Medulla oblongata (tissue), 1 donor: ENCODE data around the gene DBI.
"Not testable (repeated sequence)": the region's sequence is repeated elsewhere in the genome, so short reads cannot be mapped to it uniquely, and the experiment has no call there.

Experiments
- DNase-seq: peaks from one replicate; pipeline ENCODE4 v3.0.0-alpha.2; 2015; ENCODE audit errors: extremely low spot score

DBI gene

DNA sequence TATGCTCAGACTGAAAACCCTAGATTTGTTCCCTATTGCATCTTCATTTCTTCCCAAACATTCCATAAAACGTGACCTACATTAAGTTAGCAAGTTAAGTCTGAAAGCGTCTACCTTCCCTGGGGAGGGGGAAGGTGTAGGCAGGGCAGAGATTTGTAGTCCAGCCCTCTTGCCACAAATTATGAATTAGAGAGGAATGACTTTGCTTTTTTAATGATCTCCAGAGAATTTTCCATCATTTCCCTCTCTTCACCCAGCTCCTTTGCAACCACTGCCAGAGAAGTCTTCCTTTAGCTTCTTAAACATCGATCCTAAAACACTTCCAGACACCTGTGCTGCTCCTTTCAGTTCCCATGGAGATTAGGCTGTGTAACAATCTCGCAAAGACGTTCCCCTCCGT, 1.3 kb upstream of the DBI start:
- no peak for DNase-seq

DNA sequence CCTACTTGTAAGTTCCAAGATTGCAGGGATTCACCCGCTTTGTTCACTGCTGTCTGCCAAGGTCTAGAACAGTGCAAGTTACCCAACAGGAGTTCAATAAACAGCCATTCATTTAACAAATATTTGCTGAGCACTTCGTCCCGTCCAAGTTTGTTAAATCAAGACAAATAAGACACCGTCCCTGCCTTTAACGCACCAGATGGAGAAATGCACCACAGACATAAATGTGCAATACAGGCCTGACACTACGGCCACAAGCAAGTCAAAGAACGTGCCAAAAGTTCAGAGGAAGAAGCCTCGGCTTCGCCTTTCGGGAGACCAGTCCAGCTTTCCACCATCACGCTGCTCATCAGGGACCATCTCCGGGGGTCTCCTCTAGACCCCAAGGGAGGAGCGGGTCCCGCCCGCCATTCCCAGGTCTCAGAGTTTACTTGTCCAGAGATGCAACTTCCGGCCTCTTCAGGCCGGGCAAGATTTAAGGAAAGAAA, 572 bp upstream of the DBI start:
- peak; percentile 61 for DNase-seq

DNA sequence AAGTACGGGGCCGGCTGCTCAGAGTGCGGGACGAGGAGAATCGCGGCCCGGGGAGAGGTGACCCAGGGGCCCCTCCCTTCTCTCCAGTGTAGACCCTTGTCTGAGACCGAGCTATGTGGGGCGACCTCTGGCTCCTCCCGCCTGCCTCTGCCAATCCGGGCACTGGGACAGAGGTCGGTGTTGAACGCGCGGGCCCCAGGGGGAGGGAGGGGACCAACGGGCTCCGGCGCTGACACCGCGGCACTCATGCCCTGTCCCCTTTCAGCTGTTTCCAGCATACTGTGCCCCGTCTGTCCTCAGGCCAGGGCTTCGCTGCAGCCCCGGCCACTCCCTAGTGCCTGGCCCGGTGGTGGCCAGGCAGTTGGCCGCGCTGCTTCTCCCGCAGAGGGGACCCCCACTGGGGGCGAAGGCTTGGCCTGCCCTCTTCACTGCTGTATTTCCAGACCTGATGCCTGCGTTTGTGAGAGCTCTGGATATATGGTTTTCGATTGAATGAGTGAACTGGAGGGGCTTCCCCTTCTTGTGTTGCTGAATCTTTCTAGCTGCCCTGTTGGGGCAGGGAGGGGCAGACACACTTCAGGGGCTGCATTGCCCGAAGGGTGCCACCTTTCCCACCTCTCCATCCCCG, 809 bp downstream of the DBI start:
- DNase-seq: peak; percentile 76

DNA sequence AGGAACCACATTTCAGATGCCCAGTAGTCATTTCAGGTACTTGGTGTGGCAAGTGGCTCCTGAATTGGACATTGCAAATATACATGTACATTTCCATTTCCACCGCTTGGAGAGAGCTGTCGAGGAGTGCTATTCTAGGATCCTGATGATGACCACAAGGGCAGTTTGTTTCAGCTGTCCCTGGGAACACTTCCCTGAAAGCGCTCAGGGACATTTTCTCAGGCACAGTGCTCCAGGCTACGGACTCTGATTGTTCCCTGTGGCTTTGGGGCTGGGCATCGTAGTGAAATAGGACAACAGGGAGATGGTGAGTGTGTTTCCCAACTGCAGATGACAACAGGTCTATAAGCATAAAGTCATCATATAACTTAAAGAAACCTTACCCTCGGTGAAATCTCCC, 3.1 kb downstream of the DBI start:
- DNase-seq: peak; percentile 63

DNA sequence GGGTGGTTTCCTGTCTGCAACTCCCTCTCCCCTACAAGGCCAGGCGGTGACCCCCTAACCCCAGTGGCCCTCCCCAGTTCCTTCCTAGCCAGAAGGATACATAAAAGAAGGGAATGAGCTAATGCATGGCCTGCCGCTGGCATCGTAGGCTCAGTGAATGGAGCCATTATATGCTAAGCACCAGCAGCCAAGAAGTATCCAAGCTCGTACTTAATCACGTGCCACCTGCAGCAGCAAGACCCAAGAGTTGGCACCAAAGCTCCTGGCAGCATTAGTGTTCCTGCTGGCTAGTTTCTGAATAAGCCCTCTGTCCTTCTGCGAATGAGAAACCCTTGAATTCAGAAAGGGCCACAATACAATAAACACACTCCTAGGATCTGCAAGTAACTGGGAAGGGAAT, 4.3 kb downstream of the DBI start:
- peak; percentile 97 for DNase-seq

DNA sequence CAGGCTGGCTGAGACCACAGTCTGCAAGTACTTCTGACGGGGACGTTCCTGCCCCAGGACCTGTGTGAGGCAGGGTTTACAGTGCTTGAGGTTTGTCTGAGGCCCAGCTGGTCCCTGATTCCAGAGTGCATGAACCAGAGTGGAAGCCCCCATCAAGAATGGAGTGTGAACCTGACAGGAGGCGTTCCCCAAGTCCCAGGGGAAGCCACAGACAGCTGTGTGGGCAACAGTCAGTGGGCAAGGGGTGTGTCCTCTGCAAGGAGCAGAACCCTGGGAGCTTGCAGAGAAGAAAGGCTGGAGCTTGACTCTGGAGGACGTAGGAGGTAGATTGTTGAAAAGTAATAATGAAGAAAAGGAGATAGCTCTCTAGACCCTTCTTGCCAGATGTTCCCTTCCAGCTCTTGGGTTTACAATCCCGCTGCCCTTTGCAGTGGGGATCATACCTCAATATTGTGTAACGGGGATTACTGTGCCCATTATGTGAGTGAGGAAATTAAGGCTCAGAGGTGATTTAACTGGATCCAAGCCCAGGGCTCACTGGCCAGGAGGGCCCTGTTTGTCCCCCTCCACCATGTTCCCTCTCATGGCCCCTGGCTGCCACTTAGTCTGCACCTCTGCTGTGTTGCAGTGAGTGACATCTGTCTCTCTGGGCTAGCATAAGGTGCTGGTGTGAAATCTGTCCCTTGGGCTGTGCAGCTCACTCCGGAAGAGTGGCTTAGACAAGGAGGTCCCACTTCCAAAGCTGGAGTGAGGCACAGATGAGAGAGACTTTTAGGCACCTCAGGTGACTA, 6.2 kb downstream of the DBI start:
- DNase-seq: no peak

DNA sequence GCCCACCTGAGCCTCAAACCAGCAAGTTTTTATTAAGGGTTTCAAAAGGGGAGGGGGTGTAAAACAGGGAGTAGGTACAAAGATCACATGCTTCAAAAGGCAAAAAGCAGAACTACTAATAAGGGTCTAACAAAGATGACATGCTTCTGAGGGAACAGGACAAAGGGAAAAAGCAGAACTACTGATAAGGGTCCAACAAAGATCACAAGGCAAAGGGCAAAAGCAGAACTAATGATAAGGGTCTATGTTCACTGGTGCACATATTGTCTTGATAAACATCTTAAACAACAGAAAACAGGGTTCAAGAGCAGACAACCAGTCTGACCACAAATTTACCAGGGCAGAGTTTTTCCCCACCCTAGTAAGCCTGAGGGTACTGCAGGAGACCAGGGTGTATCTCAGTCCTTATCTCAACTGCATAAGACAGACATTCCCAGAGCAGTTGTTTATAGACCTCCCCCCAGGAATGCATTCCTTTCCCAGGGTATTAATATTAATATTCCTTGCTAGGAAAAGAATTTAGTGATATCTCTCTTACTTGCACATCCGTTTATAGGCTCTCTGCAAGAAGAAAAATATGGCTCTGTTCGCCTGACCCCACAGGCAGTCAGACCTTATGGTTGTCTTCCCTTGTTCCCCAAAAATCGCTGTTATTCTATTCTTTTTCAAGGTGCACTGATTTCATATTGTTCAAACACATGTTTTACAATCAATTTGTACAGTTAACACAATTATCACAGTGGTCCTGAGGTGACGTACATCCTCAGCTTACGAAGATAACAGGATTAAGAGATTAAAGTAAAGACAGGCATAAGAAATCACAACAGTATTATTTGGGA, 7.3 kb downstream of the DBI start:
- not testable (repeated sequence) for DNase-seq

DNA sequence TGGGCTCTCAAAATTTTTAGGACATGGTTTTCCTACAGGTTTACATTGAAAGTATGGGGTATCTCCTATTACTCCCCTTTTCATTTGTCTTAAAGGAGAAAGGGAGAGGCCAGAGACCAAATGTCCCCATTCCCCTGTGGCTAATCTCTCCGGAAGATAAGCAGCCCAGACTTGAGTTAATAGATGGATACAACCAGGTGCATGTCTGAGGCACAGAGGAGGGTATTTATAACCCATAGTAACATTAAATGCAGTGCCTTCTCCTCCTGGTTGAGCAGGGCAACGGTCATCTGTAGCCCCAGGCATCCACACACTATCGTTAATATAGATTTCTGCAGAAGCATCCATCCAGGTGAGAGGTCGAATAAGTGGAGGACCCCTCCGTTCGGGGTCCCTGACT, 9.6 kb downstream of the DBI start:
- DNase-seq: not testable (repeated sequence)

DNA sequence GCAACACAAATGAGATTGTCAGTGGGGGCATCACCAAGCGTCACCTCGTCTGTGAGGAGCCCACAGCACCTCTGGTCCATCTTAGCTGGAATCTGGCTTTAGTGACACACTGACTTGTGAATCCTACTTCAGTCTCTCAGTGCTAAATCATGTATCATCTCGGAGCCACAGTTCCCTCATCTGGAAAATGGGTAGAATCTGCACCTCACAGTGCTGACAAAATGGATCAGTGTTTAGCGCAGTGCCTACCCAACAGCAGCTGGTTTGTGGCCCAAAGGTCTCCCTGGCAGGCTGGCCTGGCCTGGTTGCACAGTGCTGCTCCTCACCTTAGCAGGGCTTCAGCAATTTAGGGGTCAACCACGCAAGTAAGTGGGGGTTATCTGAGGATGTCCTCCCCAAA, 10.0 kb downstream of the DBI start:
- DNase-seq: no peak

DNA sequence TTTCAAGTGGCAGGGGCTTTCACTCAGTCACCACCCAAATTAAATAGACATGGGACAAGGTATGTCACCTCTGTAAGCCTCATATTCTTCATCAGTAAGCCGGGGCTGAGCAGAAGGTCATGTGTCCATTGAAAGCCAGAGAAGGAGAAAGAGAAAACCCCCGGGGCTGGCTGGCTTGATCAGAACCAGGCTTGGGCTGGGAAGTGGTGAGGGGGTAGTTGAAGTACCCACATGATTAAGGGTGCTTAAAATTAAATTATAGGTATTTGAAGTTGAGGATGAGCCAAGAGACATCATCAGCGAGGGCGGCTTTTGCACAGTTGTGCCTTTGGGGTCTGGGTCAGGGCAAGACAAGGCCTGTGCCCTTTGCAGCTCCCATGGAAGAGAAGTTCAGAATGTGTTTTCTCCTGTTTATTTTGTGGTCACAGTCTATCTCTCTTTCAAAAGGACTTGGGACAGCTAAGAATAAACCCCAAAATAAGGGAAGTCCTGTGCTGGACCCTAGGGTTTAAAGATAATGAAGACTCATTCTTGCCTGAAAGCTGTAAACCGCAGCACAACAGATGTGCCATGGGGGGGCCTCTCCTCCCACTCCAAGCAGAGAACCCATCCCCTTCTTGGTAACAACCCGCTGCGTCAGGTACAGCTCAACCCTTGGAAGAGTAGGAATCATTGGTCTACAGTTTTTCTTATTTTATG, 10.7 kb downstream of the DBI start:
- no peak for DNase-seq

DNA sequence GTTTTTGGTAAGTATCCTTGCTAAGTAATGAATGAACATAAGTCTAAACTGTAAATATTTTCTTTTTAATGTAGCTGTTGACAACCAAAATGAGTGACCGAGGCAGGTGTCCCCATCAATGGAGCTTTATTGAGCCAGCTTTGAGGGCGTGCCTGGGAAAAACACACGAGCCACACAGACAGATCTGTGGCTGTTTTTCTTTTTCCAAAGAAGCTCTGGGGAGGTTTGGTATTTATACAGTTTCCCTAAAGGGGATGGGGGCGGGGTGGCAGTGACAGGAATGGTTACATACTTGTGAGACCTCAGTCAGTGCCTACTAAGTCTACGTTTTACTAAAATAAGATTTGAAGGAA, 11.2 kb downstream of the DBI start:
- DNase-seq: no peak

DNA sequence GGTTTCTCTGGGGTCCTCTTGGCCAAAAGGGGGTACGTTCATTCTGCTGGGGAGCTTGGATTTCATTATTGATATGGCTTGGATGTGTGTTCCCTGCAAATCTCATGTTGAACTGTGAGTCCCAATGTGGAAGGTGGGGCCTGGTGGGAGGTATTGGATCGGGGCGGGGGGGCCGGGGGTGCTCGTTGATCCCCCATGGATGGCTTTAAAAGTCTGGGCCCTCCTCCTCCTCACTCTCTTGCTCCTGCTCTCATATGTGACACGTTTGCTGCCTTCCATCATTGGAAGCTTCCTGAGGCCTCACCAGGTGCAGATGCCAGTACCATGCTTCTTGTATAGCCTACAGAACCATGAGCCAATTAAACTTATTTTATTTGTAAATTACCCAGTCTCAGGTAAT, 11.8 kb downstream of the DBI start:
- DNase-seq: no peak

DNA sequence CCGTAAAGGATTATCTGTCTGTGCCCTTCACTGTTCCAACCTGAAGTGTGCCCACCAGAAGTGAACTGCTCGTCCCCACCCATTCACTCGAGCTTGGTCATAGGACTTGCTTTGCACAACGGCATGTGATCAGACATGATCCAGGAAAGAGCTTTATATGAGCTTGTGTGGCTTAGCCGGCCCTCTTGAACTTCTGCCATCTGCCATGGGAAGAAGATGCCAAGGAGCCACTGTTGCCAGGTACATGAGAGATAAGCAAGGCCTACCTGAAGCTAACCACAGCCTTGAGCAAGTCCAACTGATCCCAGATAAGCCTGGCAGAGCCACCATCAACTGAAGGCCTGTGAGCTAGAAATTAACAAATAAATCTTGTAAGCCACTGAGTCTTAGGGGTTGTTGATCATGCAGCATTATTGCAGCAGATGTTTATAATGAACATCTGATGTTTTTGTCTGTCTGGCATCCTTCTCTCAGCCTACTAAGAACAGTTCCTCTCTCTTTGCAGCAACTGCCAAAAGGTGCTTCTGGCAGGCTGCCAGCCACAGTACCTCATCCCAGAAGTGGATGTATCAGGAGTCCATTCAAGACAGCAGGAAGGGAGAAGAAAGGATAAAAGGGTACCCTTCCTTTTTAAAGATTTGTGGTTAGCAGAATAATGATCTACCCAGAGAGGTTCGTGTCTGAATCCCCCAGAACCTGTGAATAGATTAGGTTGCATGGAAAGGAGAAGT, 16.8 kb downstream of the DBI start:
- no peak for DNase-seq

DNA sequence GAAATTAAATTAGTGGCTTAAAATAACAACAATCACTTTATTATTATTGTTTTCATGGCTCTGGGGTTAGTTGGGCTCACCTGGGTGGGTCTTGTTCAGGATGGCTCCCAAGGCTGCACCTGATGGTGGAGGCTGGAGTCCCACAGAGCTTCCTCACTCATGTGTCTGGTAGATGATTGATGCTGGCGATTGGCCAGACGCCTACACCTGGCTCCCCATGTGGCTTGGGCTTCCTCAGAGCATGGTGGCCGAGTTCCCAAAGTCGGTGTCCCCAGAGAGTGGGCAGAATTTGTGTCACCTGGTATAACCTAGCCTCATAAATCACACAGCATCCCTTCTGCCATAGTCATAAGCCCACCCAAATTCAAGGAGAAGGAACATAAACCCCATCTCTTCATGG, 18.2 kb downstream of the DBI start:
- DNase-seq: no peak

DNA sequence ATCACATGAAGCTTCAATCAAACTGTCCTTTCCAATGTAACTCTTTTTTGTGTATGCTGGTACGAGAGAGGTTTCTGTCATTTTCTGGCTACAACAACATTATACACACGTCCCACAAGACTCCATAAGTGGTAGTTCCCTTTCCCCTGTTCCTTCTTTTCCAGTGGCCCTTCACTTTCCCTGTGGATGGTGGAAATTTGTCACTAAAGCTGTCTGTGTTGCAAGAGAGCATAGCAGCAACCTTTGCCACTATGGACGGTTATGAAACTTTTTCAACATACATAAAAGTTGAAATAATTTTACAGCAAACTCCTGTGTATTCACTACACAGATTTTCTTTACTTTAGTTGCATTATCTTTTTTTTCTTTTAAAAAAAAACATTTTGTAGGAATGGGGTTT, 18.7 kb downstream of the DBI start:
- DNase-seq: no peak

DNA sequence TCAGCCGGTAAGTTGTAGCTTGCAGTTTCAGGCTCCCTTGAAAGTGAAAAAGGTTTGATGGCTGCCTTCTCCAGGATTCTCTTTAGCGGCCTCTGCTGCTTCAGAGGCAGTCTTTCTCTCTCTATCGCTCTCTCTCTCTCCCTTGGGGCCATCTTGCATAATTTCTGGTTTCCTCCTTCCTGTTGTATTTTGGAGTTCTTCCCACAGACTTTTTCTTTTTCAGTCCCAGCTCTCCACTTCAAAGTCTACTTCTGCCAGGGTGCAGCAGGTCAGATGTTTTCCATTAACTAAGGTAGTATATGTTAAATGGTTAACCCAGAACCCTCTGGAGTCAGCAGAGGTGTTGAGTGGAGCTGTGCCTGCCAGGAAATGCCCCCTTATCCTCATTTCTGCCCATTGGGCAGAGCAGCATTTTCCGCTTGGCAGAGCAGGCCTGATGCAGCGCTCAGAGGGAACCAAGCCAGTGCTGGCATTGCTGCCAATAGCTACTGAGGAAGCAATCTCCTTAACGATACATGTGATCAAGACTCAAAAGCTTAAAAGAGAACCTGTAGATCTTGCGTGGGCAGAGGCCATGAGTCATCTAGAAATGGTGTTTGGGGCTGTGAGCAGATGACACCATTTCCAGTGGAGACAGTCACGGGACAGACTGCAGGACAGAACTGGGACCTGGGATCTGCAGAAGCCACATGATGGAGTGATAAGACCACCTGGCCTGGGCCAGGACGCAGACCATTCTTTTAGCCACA, 20.8 kb downstream of the DBI start:
- DNase-seq: peak; percentile 86

DNA sequence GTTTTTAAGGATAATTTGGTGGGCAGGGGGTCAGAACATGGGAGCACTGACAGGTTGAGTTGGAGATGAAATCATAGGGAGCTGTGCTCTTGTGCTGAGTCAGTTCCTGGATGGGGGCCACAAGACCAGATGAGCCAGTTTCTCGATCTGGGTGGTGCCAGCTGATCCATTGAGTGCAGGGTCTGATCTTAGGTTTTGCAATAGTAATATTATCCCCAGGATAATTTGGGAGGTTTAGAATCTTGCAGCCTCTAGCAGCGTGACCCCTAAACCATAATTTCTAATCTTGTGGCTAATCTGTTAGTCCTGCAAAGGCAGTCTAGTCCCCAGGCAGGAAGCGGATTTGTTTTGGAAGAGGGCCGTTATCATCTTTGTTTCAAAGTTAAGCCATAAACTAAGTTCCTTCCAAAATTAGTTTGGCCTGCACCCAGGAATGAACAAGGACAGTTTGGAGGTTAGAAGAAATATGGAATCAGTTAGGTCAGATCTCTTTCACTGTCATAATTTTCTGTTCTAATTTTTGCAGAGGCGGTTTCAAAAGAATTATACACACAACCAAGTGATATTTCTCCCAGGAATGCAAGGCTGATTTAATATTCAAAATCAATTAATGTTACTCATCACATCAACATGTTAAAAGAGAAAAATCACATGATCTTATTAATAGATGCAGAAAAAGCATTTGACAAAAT, 23.0 kb downstream of the DBI start:
- no peak for DNase-seq

DNA sequence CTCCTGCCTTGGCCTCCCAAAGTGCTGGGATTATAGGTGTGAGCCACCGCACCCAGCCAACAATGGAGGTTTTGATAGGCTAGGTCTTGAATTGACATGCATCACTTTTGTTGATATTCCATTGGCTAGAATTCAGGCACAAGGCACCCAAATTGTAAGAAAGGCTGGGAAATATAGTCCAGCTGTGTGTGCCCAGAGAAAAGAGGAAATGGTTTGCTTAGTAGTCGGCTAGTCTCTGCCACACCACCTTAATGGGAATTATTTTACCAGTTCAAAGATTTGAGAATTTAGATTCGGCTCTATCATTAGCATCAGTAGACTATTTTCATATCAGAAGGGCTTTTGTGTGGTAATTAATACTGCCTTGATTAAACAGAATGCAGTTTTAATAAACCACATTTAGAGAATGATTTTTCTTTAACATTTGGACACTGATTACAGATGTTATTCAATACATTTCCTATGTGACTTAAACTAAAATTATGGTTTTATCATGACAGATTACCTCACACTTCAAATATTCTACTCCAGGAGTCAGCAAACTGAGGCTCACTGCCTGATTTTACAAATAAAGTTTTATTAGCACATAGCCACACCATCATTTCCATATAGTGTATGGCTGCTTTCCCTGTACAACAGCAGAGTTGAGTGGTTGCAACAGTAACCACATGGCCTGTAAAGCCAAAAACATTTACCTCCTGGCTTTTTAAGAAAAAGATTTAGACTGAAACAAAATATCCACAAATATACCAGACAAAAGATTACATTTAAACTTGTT, 27.4 kb downstream of the DBI start:
- DNase-seq: no peak

DNA sequence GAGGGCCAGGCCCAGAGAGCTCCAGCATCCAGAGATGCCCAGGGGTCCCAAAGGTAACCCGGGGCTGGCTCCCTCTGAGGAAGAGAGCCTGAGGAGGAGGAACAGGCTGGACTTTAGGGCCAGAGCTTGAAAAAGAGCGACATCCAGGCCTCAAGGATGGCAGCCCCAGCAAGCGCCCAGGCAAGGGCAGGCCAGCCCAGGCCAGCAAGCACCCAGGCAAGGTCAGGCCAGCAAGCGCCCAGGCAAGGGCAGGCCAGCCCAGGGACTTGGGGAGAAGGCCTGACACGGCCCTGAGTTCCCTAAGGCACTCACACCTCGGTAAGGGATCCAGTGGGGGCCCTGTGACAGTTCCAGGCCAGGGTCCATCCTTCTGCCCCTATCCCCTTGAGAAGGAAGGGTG, 30.4 kb downstream of the DBI start:
- DNase-seq: no peak
